ENCODE results near the gene PAK6.

Gene PAK6

DNA sequence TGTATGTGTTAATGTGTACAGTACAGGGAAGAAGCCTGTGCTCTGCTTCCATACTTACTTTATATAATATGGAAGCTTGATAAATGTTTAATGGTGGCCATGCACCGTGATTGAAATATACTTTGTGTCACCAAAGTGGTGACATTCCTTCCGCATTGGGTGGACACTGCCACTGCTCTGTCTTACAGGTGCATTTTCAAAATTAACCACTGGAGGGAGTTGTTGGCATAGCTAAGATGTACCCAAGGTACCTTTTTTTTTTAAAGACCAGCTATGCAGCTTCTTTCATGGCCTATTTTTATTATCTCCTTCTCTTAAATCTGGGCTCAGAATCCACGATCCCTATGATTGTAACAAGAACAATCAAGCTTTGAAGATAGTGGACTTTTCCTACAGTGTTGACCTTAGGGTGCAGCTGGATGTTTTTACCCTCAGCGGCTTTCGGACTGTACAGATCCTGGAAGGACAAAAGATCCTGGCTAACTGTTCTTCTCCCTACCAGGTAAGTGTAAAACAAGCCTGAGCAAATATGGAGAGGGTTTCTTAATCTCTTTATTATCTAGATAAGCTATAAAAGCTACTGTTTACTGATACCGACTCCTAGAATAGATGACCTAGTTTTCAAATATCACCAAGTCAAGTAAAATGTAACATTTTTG lies 21.6 kb upstream of the PAK6 start:
- peak; percentile 67 for DNase-seq (ENCODE audit: low read depth)
- TF ChIP-seq CTCF (conservative IDR thresholded peaks at IDR 0.05; ENCODE audit: low read length): peak; percentile 85

DNA sequence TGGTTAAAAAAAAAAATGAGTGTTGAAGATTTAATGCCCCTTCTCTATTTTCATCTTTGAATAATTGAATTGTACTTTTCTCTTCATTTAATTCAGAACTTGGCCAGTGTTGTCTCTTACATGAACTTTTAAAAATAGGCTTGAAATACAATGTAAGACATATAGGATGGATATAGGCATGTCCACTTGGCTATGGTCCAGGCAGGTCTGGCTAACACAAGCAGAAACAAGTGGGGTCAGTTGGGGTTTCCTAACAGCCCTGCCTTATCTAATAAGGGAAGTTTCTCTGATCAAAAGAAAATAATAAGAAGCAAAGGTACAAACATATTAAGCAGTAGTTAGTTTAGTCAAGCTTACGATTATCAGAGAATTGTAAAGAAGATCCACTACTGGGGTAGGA lies 19.1 kb upstream of the PAK6 start:
- H3K4me3 ChIP-seq (ENCODE audit: low read length): no peak overlapping the region
- DNase-seq (ENCODE audit: low read depth): no peak
- TF ChIP-seq CTCF (conservative IDR thresholded peaks at IDR 0.05; ENCODE audit: low read length): no peak

More for the DNA sequence above, 21.6 kb upstream of the PAK6 start:
- H3K4me3 ChIP-seq (ENCODE audit: low read length): no peak overlapping the region

DNA sequence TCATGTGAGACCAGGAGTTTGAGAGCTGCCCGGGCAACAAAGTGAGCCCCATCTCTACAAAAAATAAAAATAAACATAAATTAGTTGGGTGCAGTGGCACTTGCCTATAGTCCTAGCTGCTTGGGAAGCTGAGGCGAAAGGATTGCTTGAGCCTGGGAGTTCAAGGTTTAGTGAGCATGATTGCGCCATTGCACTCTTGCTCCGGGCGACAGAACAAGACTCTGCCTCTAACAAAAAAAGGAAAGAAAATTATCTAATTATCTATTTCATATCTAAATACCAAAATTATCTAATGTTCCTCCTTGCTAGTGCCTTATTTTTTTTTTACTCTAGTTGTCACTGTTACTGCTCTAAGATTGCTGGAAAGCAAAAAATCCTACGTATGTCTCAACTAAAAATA lies 16.7 kb upstream of the PAK6 start:
- no peak for TF ChIP-seq CTCF (conservative IDR thresholded peaks at IDR 0.05; ENCODE audit: low read length)
- no peak overlapping the region for H3K4me3 ChIP-seq (ENCODE audit: low read length)
- no peak for DNase-seq (ENCODE audit: low read depth)

DNA sequence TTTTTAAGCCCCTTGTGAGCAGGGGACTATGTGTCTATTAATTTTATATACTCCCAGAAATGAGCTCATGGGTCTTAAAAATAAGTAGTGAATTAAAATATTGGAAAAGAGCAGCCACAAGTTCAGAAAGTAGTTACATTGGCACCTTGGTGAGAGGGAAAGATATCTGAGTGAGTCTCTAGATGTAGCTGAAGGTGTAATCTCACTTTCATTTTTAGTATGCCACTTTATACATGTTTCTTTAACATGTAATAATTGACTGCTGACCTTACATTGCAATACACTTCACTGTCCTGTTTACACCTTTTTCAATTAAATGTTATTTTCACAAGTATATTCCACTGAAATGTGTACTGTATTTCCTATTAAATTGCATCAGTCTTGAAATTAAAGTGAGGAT lies 12.1 kb upstream of the PAK6 start:
- no peak overlapping the region for H3K4me3 ChIP-seq (ENCODE audit: low read length)
- TF ChIP-seq CTCF (conservative IDR thresholded peaks at IDR 0.05; ENCODE audit: low read length): no peak
- DNase-seq (ENCODE audit: low read depth): no peak

DNA sequence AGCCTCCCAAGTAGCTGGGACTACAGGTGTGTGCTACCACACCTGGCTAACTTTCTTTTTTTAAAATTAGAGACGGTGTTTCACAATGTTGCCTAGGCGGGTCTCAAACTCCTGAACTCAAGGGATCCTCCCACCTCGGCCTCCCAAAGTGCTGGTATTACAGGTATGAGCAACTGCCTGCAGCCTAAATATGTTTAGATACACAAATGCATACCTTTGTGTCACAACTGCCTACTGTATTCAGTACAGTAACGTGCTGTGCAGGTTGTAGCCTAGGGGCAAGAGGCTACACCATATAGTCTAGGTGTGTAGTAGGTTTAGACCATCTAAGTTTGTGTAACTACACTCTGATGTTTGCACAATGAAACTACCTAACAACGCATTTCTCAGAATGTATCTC lies 9.5 kb upstream of the PAK6 start:
- DNase-seq (ENCODE audit: low read depth): no peak
- no peak for TF ChIP-seq CTCF (conservative IDR thresholded peaks at IDR 0.05; ENCODE audit: low read length)
- no peak overlapping the region for H3K4me3 ChIP-seq (ENCODE audit: low read length)

GRCh38 chr15:40229956-40230355 lies 8.9 kb upstream of the PAK6 start:
- H3K4me3 ChIP-seq (ENCODE audit: low read length): no peak overlapping the region
- TF ChIP-seq CTCF (conservative IDR thresholded peaks at IDR 0.05; ENCODE audit: low read length): no peak
- no peak for DNase-seq (ENCODE audit: low read depth)

- H3K4me3 ChIP-seq (ENCODE audit: low read length): no peak overlapping the region
- no peak for DNase-seq (ENCODE audit: low read depth)
- TF ChIP-seq CTCF (conservative IDR thresholded peaks at IDR 0.05; ENCODE audit: low read length): no peak
Observed at GRCh38 chr15:40232625-40233070, 6.2 kb upstream of the PAK6 start.
